RWPE2 (cell line): ENCODE data around the gene GNAQ.
A peak's percentile ranks its signal among the peaks of the same experiment; 100 is the strongest.

Experiments used
- ATAC-seq: fragments of 200-7000 bp; cut with Tn5 transposase; 3 replicates; pipeline ENCODE4 v1.9.1; 2021; ENCODE audit warnings: low read depth
- DNase-seq: peaks from one replicate; pipeline ENCODE4 v3.0.0-alpha.2; 2020; ENCODE audit warnings: low spot score
- H3K27ac ChIP-seq: fragments of 450-650 bp; 2 replicates; pipeline ENCODE4 v1.5.1; 2017; ENCODE audit warnings: mild to moderate bottlenecking; ENCODE audit not compliant: poor library complexity, severe bottlenecking
- H3K27me3 ChIP-seq: fragments of 250-450 bp; sonication (Bioruptor Pico); 2 replicates; pipeline ENCODE4 v1.5.1; 2021; ENCODE audit warnings: mild to moderate bottlenecking, moderate library complexity; ENCODE audit not compliant: insufficient read depth, poor library complexity, severe bottlenecking
- H3K36me3 ChIP-seq: fragments of 250-450 bp; sonication (Bioruptor Pico); 2 replicates; pipeline ENCODE4 v1.5.1; 2020; ENCODE audit warnings: low read depth, mild to moderate bottlenecking, moderate library complexity
- H3K4me1 ChIP-seq: fragments of 250-450 bp; sonication (Bioruptor Pico); 2 replicates; pipeline ENCODE4 v1.5.1; 2021; ENCODE audit warnings: mild to moderate bottlenecking, moderate library complexity; ENCODE audit not compliant: insufficient read depth, poor library complexity, severe bottlenecking
- H3K4me3 ChIP-seq: fragments of 250-450 bp; sonication (Bioruptor Pico); 2 replicates; pipeline ENCODE4 v1.5.1; 2021; ENCODE audit warnings: mild to moderate bottlenecking, moderate library complexity; ENCODE audit not compliant: severe bottlenecking
- H3K9me3 ChIP-seq: fragments of 250-450 bp; sonication (Bioruptor Pico); 2 replicates; pipeline ENCODE4 v1.5.1; 2021; ENCODE audit warnings: mild to moderate bottlenecking, moderate library complexity; ENCODE audit not compliant: severe bottlenecking
- TF ChIP-seq, protein P1 (sequence below): fragments of 450-650 bp; IDR thresholded peaks from one replicate; pipeline ENCODE4 v1.5.1; 2017; ENCODE audit warnings: mild to moderate bottlenecking, moderate library complexity; ENCODE audit not compliant: poor library complexity, severe bottlenecking

The GNAQ gene

DNA sequence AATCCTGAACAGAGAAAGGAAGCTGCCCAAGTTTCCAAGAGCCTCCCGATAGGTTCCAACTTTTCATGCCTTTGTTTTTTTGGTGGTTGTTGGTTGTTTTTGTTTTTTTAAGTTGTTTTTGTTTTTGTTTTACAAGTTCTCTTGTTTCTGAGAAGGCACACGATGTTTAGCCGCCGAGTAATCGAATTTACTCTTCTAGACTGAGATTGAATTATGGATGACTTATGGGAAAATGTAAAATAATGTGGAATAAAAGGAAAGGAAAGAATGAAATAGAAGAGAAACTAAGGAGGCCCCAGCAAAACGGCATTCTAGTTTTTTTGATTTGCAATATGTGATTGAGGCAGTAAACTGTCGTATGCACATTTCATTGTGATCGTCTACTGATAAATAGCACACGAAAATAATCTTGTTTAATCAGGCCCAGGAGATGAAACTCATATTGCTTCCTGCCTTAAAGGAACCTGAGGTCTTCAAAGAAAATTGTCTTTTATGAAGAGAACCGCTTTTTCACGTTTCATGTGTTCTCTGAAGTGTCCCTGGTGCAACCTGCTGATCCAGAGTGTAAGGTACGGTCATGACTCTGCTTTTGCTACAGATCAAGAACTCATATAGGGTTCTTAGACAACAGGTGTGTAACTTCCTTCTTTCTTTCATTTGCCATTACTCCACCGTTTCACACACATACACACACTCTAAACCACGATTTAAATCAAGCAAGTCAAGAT is 1.3 kb upstream of the GNAQ start:
- Histone ChIP-seq H3K27me3 (no peaks in the 10 kb centered on the region), H3K4me3 (peak overlapping the region; percentile 89)

DNA sequence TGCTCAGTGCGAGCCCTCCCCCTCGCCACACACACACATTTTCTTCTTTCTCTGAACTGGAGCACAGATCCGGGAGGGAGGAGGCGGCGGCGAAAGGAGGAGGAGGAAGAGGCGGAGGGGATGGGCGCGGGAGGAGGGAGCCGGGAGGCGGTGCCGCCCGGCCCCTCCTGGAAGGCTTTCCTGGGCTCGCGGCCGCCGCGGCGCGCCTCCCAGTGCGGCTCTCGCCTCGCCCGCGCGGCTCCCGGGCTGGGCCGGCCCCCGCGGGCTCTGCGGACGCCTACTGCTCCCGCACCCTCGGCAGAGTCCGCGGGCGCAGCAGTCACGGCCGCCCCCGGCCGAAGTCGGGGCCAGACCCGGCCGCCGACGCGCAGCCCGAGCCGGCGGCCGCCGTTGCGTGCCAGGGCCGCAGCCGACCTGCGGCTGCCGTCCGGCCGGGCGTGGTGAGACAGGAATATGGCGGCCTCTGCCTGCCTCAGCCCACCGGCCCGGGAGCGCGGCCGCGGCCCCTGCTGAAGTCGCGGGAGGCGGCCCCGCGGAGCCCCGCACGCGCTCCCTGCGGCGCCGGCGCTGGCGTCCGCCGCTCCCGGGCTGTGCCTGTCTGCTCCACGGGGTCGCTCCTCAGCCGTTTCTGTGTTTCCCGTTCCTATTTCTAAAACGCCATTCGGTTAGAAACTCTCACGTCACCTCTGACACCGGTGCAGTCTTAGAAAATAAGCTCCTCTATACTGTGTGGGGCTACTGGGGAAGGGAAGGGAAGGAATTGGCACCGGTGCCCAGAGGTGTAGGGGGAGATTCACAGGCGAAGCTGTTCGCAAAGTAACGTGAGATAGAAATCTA is 500 bp upstream of the GNAQ start:
- Histone ChIP-seq H3K27me3 (no peaks in the 10 kb centered on the region), H3K4me1 (peaks cover 31% of the 10 kb centered on the region), H3K36me3 (no peaks in the 10 kb centered on the region), H3K9me3 (no peaks in the 10 kb centered on the region), H3K27ac (peak overlapping the region; percentile 84), H3K4me3 (peak overlapping the region; percentile 89)
- DNase-seq (peak; percentile 92), ATAC-seq (peak; percentile 71)
- TF ChIP-seq, protein P1, sequence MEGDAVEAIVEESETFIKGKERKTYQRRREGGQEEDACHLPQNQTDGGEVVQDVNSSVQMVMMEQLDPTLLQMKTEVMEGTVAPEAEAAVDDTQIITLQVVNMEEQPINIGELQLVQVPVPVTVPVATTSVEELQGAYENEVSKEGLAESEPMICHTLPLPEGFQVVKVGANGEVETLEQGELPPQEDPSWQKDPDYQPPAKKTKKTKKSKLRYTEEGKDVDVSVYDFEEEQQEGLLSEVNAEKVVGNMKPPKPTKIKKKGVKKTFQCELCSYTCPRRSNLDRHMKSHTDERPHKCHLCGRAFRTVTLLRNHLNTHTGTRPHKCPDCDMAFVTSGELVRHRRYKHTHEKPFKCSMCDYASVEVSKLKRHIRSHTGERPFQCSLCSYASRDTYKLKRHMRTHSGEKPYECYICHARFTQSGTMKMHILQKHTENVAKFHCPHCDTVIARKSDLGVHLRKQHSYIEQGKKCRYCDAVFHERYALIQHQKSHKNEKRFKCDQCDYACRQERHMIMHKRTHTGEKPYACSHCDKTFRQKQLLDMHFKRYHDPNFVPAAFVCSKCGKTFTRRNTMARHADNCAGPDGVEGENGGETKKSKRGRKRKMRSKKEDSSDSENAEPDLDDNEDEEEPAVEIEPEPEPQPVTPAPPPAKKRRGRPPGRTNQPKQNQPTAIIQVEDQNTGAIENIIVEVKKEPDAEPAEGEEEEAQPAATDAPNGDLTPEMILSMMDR: no peak

More for the DNA sequence above, 1.3 kb upstream of the GNAQ start:
- TF ChIP-seq, protein P1: no peak
- peak overlapping the region; percentile 84 for H3K27ac ChIP-seq
- H3K9me3 ChIP-seq: no peaks in the 10 kb centered on the region
- H3K4me1 ChIP-seq: peaks cover 23% of the 10 kb centered on the region
- no peak for ATAC-seq
- DNase-seq: no peak
- H3K36me3 ChIP-seq: no peaks in the 10 kb centered on the region

DNA sequence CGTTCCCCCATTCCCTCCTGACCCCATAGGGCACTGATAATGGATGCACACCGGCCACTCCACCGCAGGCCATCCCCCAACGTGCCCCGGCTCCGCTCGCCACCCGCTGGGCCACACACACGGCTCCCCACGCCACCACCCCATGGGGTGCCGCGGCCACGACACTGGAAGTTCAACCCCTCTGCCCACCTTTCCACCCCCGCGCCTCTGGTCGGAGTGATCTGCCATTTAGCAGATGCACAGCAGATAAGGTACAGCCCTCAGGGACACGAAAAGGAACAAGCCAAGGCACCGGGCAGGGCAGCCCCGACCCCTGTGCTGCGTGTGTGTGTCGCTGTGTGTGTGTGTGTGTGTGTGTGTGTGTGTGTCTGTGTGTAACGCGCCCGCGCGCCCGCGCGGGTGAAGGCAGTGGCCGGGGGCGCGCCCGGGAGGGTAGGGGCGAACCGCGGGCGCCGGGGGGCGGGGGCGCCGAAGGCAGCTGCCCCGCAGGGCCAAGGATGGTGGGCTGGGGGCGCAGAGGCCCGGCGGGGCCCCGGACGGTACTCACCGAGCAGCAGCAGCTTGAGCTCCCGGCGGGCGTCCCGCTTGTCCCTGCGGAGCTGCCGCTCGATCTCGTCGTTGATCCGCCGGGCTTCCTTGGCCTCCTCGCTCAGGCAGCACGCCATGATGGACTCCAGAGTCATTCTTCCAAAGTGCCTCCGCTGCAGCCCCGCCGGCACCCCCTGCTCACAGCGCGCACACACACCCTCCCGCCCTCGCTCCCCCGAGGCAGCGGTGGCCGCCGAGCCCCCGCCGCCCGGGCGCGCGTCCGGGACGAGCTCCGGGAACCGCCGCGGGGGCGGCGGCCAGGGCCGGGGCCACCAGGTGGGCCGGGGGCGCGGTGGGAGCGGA is 813 bp downstream of the GNAQ start:
- ATAC-seq (peak; percentile 17), DNase-seq (no peak)
- no peaks in the 10 kb centered on the region for H3K36me3 ChIP-seq
- TF ChIP-seq, protein P1: no peak
- no peaks in the 10 kb centered on the region for H3K27me3 ChIP-seq
- H3K4me3 ChIP-seq: peak overlapping the region; percentile 89
- peaks cover 40% of the 10 kb centered on the region for H3K4me1 ChIP-seq
- peak overlapping the region; percentile 84 for H3K27ac ChIP-seq
- H3K9me3 ChIP-seq: no peaks in the 10 kb centered on the region

DNA sequence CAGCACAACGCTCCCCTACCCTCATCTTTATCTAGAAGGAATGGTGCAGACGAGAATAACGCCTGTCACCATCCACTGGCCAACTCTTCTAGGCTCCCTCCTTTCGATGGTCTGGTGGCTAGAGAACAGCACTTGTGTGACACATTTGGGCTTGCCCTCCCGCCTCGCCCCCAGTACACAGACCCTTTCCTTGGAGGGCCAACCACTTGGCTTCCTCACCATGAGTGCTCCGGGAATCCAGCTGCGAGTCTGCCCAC is 1.4 kb downstream of the GNAQ start:
- peak overlapping the region; percentile 84 for H3K27ac ChIP-seq
- ATAC-seq (peak; percentile 21), DNase-seq (no peak)
- peak overlapping the region; percentile 89 for H3K4me3 ChIP-seq
- no peaks in the 10 kb centered on the region for H3K9me3 ChIP-seq
- peaks cover 40% of the 10 kb centered on the region for H3K4me1 ChIP-seq
- TF ChIP-seq, protein P1: no peak
- H3K27me3 ChIP-seq: no peaks in the 10 kb centered on the region
- no peaks in the 10 kb centered on the region for H3K36me3 ChIP-seq
